Raji (cell line): Measurements from ENCODE around the gene CD5L.

ENCODE experiments used
- POLR2A ChIP-seq: IDR thresholded peaks from 2 replicates; pipeline ENCODE4 v1.6.1; 2011; ENCODE audit warnings: low read depth, low read length, control low read depth; ENCODE audit not compliant: insufficient read depth

CD5L gene

GRCh38 chr1:157829711-157830110, 11.9 kb downstream of the CD5L start:
- no peak for TF ChIP-seq POLR2A

GRCh38 chr1:157829210-157829609, 12.4 kb downstream of the CD5L start:
- no peak for TF ChIP-seq POLR2A

- TF ChIP-seq POLR2A, result no peak
Observed at GRCh38 chr1:157820299-157820698, 21.3 kb downstream of the CD5L start.

- no peak; the same call in 1 of the 2 replicates for TF ChIP-seq POLR2A
Observed at GRCh38 chr1:157819896-157820295, 21.7 kb downstream of the CD5L start, which contains the start of gene FCRL1. TSS of gene FCRL1 (minus strand) at chr1:157820120. CDS start at chr1:157820037, 83 bp downstream.

- TF ChIP-seq POLR2A, result no peak
Observed at GRCh38 chr1:157819215-157819614, 22.4 kb downstream of the CD5L start.

GRCh38 chr1:157813269-157813668, 28.3 kb downstream of the CD5L start:
- TF ChIP-seq POLR2A, result no peak

- TF ChIP-seq POLR2A, result 0 out of 2 replicates have a peak, but pooled peaks have one; percentile 44
Observed at GRCh38 chr1:157806431-157807149, 35.0 kb downstream of the CD5L start.

GRCh38 chr1:157803851-157804250, 37.8 kb downstream of the CD5L start:
- no peak for TF ChIP-seq POLR2A

GRCh38 chr1:157799996-157800395, 41.6 kb downstream of the CD5L start:
- no peak for TF ChIP-seq POLR2A

GRCh38 chr1:157798211-157798610, 43.4 kb downstream of the CD5L start:
- no peak for TF ChIP-seq POLR2A

GRCh38 chr1:157785248-157785647, 56.4 kb downstream of the CD5L start:
- no peak for TF ChIP-seq POLR2A

GRCh38 chr1:157784801-157785200, 56.8 kb downstream of the CD5L start:
- TF ChIP-seq POLR2A, result no peak

- no peak for TF ChIP-seq POLR2A
Observed at GRCh38 chr1:157782931-157783330, 58.7 kb downstream of the CD5L start.

GRCh38 chr1:157781048-157781447, 60.6 kb downstream of the CD5L start:
- 0 out of 2 replicates have a peak, but pooled peaks have one; percentile 15 for TF ChIP-seq POLR2A
